OCI-LY7 (cell line): ENCODE data around the gene CDH19.

ENCODE experiments used
- EZH2phosphoT487 ChIP-seq: fragments of 200-600 bp; sonication (generic); IDR thresholded peaks from 2 replicates; pipeline ENCODE4 v1.6.1; 2018; ENCODE audit warnings: low read depth, borderline replicate concordance, mild to moderate bottlenecking, mixed run types, antibody characterized with exemption, low read length, moderate library complexity, mixed read lengths
- TF ChIP-seq, protein P1 (sequence below): fragments of 200-600 bp; sonication (generic); conservative IDR thresholded peaks from 2 replicates; pipeline ENCODE4 v1.5.1; 2014; ENCODE audit warnings: mild to moderate bottlenecking, antibody characterized with exemption, low read length, moderate library complexity, mixed read lengths

DNA sequence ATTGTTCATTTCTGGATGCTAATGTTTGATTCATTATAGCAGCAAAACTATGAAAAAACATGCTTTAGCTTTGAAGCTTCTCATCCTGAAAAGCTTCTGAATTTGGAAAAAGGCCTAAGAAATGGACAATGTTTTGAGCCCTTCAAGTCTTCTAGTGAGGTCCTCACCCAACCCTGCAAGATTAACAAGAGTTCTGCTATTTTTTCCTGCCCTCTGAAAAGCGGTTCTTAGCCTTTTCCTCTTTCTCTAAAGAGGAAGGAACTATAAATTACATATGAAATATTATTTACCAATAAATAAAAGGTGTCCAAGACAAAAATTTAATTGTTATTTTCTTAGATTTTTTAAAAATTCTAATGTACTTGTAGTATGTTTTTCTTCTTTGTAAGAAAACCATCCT is 19.9 kb upstream of the CDH19 start:
- TF ChIP-seq, protein P1, sequence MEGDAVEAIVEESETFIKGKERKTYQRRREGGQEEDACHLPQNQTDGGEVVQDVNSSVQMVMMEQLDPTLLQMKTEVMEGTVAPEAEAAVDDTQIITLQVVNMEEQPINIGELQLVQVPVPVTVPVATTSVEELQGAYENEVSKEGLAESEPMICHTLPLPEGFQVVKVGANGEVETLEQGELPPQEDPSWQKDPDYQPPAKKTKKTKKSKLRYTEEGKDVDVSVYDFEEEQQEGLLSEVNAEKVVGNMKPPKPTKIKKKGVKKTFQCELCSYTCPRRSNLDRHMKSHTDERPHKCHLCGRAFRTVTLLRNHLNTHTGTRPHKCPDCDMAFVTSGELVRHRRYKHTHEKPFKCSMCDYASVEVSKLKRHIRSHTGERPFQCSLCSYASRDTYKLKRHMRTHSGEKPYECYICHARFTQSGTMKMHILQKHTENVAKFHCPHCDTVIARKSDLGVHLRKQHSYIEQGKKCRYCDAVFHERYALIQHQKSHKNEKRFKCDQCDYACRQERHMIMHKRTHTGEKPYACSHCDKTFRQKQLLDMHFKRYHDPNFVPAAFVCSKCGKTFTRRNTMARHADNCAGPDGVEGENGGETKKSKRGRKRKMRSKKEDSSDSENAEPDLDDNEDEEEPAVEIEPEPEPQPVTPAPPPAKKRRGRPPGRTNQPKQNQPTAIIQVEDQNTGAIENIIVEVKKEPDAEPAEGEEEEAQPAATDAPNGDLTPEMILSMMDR = no peak
- no peak for TF ChIP-seq EZH2phosphoT487
